Body of pancreas (tissue), 4 donors: ENCODE results near the gene DCAKD. TPM values are rescaled to one million over a fixed set of nuclear protein-coding genes. Genes with fewer than 3 reads are reported as not detected.

Experiments
- ATAC-seq: fragments of 150-250 bp; one replicate; pipeline ENCODE4 v1.9.1; 2016
- DNase-seq, 4 donors: peaks; one replicate each; pipeline ENCODE4 v3.0.0-alpha.2; 2019
- H3K27ac ChIP-seq, 4 donors: fragments of 200-600 bp; sonication (generic); 1 replicate in 3 of 4; 2 replicates in 1 of 4; pipeline versions ENCODE4 v1.5.1 to v1.6.1; 2016 to 2019; ENCODE audit warnings: mild to moderate bottlenecking in 1 of 4, mixed read lengths in 1 of 4, moderate library complexity in 1 of 4
- H3K27me3 ChIP-seq, 2 donors: fragments of 200-600 bp; sonication (generic); one replicate each; pipeline ENCODE4 v1.6.0; 2016; ENCODE audit warnings: mild to moderate bottlenecking in 1 of 2
- H3K36me3 ChIP-seq, 2 donors: fragments of 200-600 bp; sonication (generic); replicated peaks in 1 of 2; 2 replicates each; pipeline ENCODE4 v1.5.1; 2016; ENCODE audit warnings: low read depth in 2 of 2; ENCODE audit not compliant: insufficient read depth in 1 of 2
- H3K4me1 ChIP-seq: fragments of 200-600 bp; sonication (generic); one replicate; pipeline ENCODE4 v1.6.0; 2016
- H3K4me3 ChIP-seq, 2 donors: fragments of 200-600 bp; sonication (generic); 1 replicate in 1 of 2; 2 replicates in 1 of 2; pipeline ENCODE4 v1.5.1; 2016 to 2019
- H3K9me3 ChIP-seq, 3 donors: fragments of 200-600 bp; sonication (generic); 1 replicate in 2 of 3; 2 replicates in 1 of 3; pipeline ENCODE4 v1.5.1; 2016
- CTCF ChIP-seq, 7 experiments: fragments of 450-650 bp in 4 of 7; fragments of 200-600 bp in 3 of 7; sonication (generic) in 3 of 7; IDR thresholded peaks; one replicate each; pipeline ENCODE4 v1.5.1; 2016 to 2019; ENCODE audit warnings: antibody characterized with exemption in 7 of 7
- POLR2A ChIP-seq, 3 donors: fragments of 450-650 bp; IDR thresholded peaks; one replicate each; pipeline ENCODE4 v1.6.1; 2016; ENCODE audit warnings: antibody characterized with exemption in 3 of 3, mild to moderate bottlenecking in 2 of 3
- WGBS, 2 donors: methylation state at CpG; one replicate each; pipeline ENCODE4 v1.1.5; 2017; 5-methylcytosine and 5-hydroxymethylcytosine counted together
- intact Hi-C: fragments of 100-400 bp; cut with DNase I; formaldehyde crosslinking; loops from one replicate; pipeline ENCODE4 v1.15.1; 2023
- total RNA-seq, 2 donors: library from RNA; depleted of rRNA; stranded (reverse); fragments of >200 nt; gene quantifications; one replicate each; pipeline ENCODE4 v1.1.0, GENCODE V29; 2016

DCAKD gene
- total RNA-seq, 2 donors from 2014 or later = 19.8 to 20.8 TPM

- WGBS, 2 donors = 82 to 86% methylated on average over 8 of the region's 8 CpGs
- intact Hi-C loops = no loop called here
These were observed 2.5 kb downstream of the DCAKD start for GRCh38 chr17:45048795-45049563.

GRCh38 chr17:45046537-45047125, 4.8 kb downstream of the DCAKD start:
- Histone ChIP-seq H3K36me3 (no peaks in the 10 kb centered on the region), H3K4me3 (no peak overlapping the region), H3K9me3 (no peaks in the 10 kb centered on the region), H3K27me3 (no peaks in the 10 kb centered on the region), H3K27ac (no peak overlapping the region), H3K4me1 (peaks cover 29% of the 10 kb centered on the region)
- no peak for TF ChIP-seq POLR2A (IDR thresholded peaks at IDR 0.05)
- DNase-seq (no peak), ATAC-seq (no peak)
- intact Hi-C loops = no loop called here
- 86 to 90% methylated on average over 9 of the region's 9 CpGs for WGBS, 2 donors

More at GRCh38 chr17:45048795-45049563, 2.5 kb downstream of the DCAKD start:
- Histone ChIP-seq H3K27ac (no peak overlapping the region), H3K9me3 (no peaks in the 10 kb centered on the region), H3K4me1 (peaks cover 25% of the 10 kb centered on the region), H3K36me3 (no peaks in the 10 kb centered on the region), H3K4me3 (no peak overlapping the region), H3K27me3 (no peaks in the 10 kb centered on the region)
- TF ChIP-seq CTCF (IDR thresholded peaks at IDR 0.05) (peak in 3 of 7 experiments; percentile 7 to 14 (median 12)), POLR2A (IDR thresholded peaks at IDR 0.05) (no peak)
- ATAC-seq (no peak), DNase-seq (no peak)

- no peaks in the 10 kb centered on the region for H3K36me3 ChIP-seq
- no peak overlapping the region for H3K4me3 ChIP-seq
- DNase-seq = no peak
- H3K4me1 ChIP-seq = peaks cover 11% of the 10 kb centered on the region
- TF ChIP-seq CTCF (IDR thresholded peaks at IDR 0.05) (no peak), POLR2A (IDR thresholded peaks at IDR 0.05) (no peak)
- no peak for ATAC-seq
- intact Hi-C loops = no loop called here
- no peaks in the 10 kb centered on the region for H3K27me3 ChIP-seq
- H3K27ac ChIP-seq = no peak overlapping the region
- H3K9me3 ChIP-seq = no peaks in the 10 kb centered on the region
- 83 to 87% methylated on average over 18 of the region's 18 CpGs for WGBS, 2 donors
These were observed 7.5 kb downstream of the DCAKD start for GRCh38 chr17:45043813-45044540.

DNA sequence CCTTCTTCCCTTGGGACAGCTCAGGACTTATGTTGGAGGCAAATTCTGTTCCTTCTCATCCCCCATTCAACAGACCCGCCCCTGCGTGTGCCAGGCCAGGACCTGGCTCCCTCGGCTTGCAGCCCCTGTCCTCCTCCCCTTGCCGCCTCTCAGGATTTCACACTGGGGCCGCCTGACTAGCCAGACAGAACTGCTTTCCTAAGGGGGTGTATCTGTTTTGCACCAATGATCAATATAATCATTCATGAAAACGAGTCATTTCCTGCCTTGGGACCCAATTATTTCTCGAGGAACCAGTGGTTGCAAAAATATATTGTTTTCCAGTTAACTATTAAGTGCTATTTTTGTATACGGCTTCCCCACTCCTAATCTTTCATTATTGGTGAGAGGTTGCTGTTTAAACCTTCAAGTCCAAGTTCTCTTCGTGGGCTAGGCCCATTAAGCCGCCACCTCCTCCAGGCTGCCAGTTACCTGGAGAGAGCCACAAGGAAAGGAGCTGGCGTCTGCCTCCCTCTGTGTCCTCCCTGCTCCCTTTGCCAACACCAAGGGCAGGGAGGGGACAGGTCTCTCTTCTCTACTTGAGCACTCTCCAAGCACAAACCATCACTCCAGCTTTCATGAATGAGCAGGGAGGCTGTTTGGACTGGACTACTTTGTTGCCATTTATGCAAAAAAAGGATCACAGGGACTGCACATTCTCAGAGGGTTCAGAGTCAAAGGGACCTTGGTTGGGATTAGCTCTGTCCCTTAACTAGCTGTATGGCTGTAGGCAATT, 8.9 kb downstream of the DCAKD start:
- Histone ChIP-seq H3K9me3 (no peaks in the 10 kb centered on the region), H3K27ac (no peak overlapping the region), H3K27me3 (no peaks in the 10 kb centered on the region), H3K36me3 (no peaks in the 10 kb centered on the region), H3K4me1 (peaks cover 9% of the 10 kb centered on the region), H3K4me3 (no peak overlapping the region)
- intact Hi-C loops = no loop called here
- TF ChIP-seq CTCF (IDR thresholded peaks at IDR 0.05) (no peak), POLR2A (IDR thresholded peaks at IDR 0.05) (no peak)
- 74 to 83% methylated on average over 11 of the region's 11 CpGs for WGBS, 2 donors
- DNase-seq (no peak), ATAC-seq (no peak)

- WGBS, 2 donors = 78 to 87% methylated on average over 4 of the region's 4 CpGs
- Histone ChIP-seq H3K27ac (no peak overlapping the region), H3K4me1 (peaks cover 9% of the 10 kb centered on the region), H3K9me3 (no peaks in the 10 kb centered on the region), H3K27me3 (no peaks in the 10 kb centered on the region), H3K36me3 (no peaks in the 10 kb centered on the region), H3K4me3 (no peak overlapping the region)
- DNase-seq (no peak), ATAC-seq (no peak)
- intact Hi-C loops = no loop called here
- TF ChIP-seq POLR2A (IDR thresholded peaks at IDR 0.05) = no peak
These were observed 11.0 kb downstream of the DCAKD start for GRCh38 chr17:45040459-45040858.
